K562 (cell line): ENCODE results near the gene ZBTB20. TPM values are rescaled to one million over a fixed set of nuclear protein-coding genes. Genes with fewer than 3 reads are reported as not detected.

Experiments
- ATAC-seq: fragments of 200-7000 bp; cut with Tn5 transposase; 3 replicates; pipeline ENCODE4 v1.9.1; 2020; ENCODE audit warnings: moderate library complexity
- BruUV-seq: library from RNA; stranded (reverse); fragments of 400-500 nt; replicated peaks from 2 replicates; lab custom pipeline; 2021; lab: Mats Ljungman, UMichigan
- CTCF ChIA-PET: fragments of 300-600 bp; formaldehyde crosslinking; extraction: SDS; loops from one replicate; lab custom pipeline; 2021; ENCODE audit warnings: low intra/inter-chr PET ratio; lab: Yijun Ruan, JAX
- POLR2A ChIA-PET: fragments of 300-600, 350-650 bp; sonication (Branson Sonifier 250); formaldehyde crosslinking; extraction: SDS; loops from one replicate; lab custom pipeline; 2021; ENCODE audit warnings: antibody characterized with exemption, inconsistent platforms; lab: Yijun Ruan, JAX
- DNase-seq, 4 experiments: peaks; one replicate each; pipeline versions ENCODE4 v3.0.0 to v3.0.0-alpha.2; 2011 to 2018; ENCODE audit warnings: low spot score in 3 of 4, mixed read lengths in 3 of 4; ENCODE audit errors: extremely low read depth in 1 of 4
- FAIRE-seq: peaks from 2 replicates; lab custom pipeline; 2011; peaks lifted over from hg19 to GRCh38; lab: Jason Lieb, UNC
- H2AFZ ChIP-seq: 2 replicates; pipeline ENCODE4 v1.6.0; 2011; ENCODE audit warnings: low read depth, low read length, control low read depth, inconsistent platforms
- H3K27ac ChIP-seq: fragments of 200-600 bp; 3 replicates; pipeline ENCODE4 v1.8.0; 2011; ENCODE audit warnings: low read depth, mild to moderate bottlenecking, control low read depth, inconsistent platforms, low read length, moderate library complexity, mixed read lengths; ENCODE audit errors: extremely low read depth
- H3K27me3 ChIP-seq, 2 experiments: fragments of 300-600 bp in 1 of 2; 2 replicates in 1 of 2; 3 replicates in 1 of 2; pipeline versions ENCODE4 v1.6.0 to v1.8.0; 2011; ENCODE audit warnings: inconsistent platforms in 2 of 2, low read length in 2 of 2, mild to moderate bottlenecking in 1 of 2, mixed read lengths in 1 of 2, moderate library complexity in 1 of 2; ENCODE audit not compliant: control insufficient read depth in 2 of 2, insufficient read depth in 2 of 2
- H3K36me3 ChIP-seq: fragments of 300-600 bp; 3 replicates; pipeline ENCODE4 v1.8.0; 2011; ENCODE audit warnings: mild to moderate bottlenecking, low read length, inconsistent platforms; ENCODE audit not compliant: control insufficient read depth, insufficient read depth
- H3K4me1 ChIP-seq, 2 experiments: fragments of 200-600 bp in 1 of 2; replicated peaks in 1 of 2; 2 replicates in 1 of 2; 3 replicates in 1 of 2; pipeline versions ENCODE4 v1.5.1 to v1.8.0; 2011; ENCODE audit warnings: inconsistent platforms in 2 of 2, low read length in 2 of 2, mild to moderate bottlenecking in 1 of 2, mixed read lengths in 1 of 2, moderate library complexity in 1 of 2; ENCODE audit not compliant: control insufficient read depth in 2 of 2, insufficient read depth in 2 of 2
- H3K4me2 ChIP-seq: 2 replicates; pipeline ENCODE4 v1.6.1; 2011; ENCODE audit warnings: low read length, control low read depth, inconsistent platforms, mixed read lengths; ENCODE audit not compliant: insufficient read depth
- H3K4me3 ChIP-seq: fragments of 200-600 bp; sonication (generic), shearing (Covaris generic); 2 replicates; pipeline ENCODE4 v1.5.1; 2016; ENCODE audit warnings: control low read depth, inconsistent platforms
- H3K79me2 ChIP-seq: fragments of 200-600 bp; 3 replicates; pipeline ENCODE4 v1.8.0; 2011; ENCODE audit warnings: low read length, inconsistent platforms; ENCODE audit not compliant: control insufficient read depth, insufficient read depth
- H3K9ac ChIP-seq, 2 experiments: 2 replicates each; pipeline versions ENCODE4 v1.6.0 to v1.6.1; 2011; ENCODE audit warnings: low read depth in 2 of 2, low read length in 2 of 2, control low read depth in 1 of 2, inconsistent platforms in 1 of 2, mild to moderate bottlenecking in 1 of 2, mixed read lengths in 1 of 2; ENCODE audit not compliant: insufficient read depth in 1 of 2
- H3K9me1 ChIP-seq: one replicate; pipeline ENCODE4 v1.6.0; 2011; ENCODE audit warnings: inconsistent platforms, mild to moderate bottlenecking, low read length, moderate library complexity; ENCODE audit not compliant: control insufficient read depth, insufficient read depth
- H3K9me3 ChIP-seq: replicated peaks from 2 replicates; pipeline ENCODE4 v1.5.1; 2011; ENCODE audit warnings: low read depth, low read length, inconsistent platforms; ENCODE audit not compliant: control insufficient read depth, insufficient read depth
- H4K20me1 ChIP-seq: replicated peaks from 2 replicates; pipeline ENCODE4 v1.6.1; 2011; ENCODE audit warnings: low read length, inconsistent platforms, mixed read lengths; ENCODE audit not compliant: control insufficient read depth, insufficient read depth
- ASH1L ChIP-seq: fragments of 450-650 bp; IDR thresholded peaks from 2 replicates; pipeline ENCODE4 v1.6.1; 2018; ENCODE audit warnings: borderline replicate concordance, mild to moderate bottlenecking, low read depth; ENCODE audit not compliant: partially characterized antibody
- KAT2B ChIP-seq: IDR thresholded peaks from one replicate; pipeline ENCODE4 v1.6.1; 2012; ENCODE audit warnings: low read depth, mild to moderate bottlenecking, control low read depth, inconsistent platforms, low read length, moderate library complexity
- WGBS: fragments of 100-300 bp; shearing (Covaris generic); methylation state at CpG from one replicate; pipeline ENCODE4 v1.1.6; 2016; ENCODE audit warnings: low coverage, mixed read lengths; ENCODE audit not compliant: insufficient coverage; ENCODE audit errors: missing lambda C conversion rate; 5-methylcytosine and 5-hydroxymethylcytosine counted together
- in situ Hi-C: fragments of 300-500 bp; cut with MboI; formaldehyde crosslinking; loops from 4 replicates; pipeline ENCODE4 v1.15.0; 2018; ENCODE audit warnings: inconsistent platforms, mixed read lengths
- intact Hi-C: fragments of 100-400 bp; cut with micrococcal nuclease; formaldehyde crosslinking; loops from 2 replicates; pipeline ENCODE4 v1.14.2; 2022
- polyA plus RNA-seq, 8 experiments: library from polyadenylated mRNA; depleted of rRNA in 4 of 8; stranded (reverse) in 5 of 8; unstranded in 3 of 8; fragments of >200 nt; fragmentation: Nextera tagmentation in 2 of 8; fragmentation: Illumina TruSeq in 1 of 8; extraction: Ambion mirVana in 2 of 8; extraction: Trizol in 1 of 8; gene quantifications; 2 replicates each; pipeline versions ENCODE4 v1.2.1 to v1.2.3, GENCODE V29; 2011 to 2014; ENCODE audit warnings: inconsistent platforms in 1 of 8, missing spikeins in 1 of 8
- total RNA-seq, 7 experiments: library from RNA; depleted of rRNA in 6 of 7; stranded (reverse); fragments of >200 nt in 6 of 7; fragmentation: Illumina TruSeq in 2 of 7; extraction: Trizol in 2 of 7; gene quantifications; 2 replicates each; pipeline versions ENCODE4 v1.2.1 to v1.2.3, GENCODE V29; 2011 to 2021; ENCODE audit warnings: low replicate concordance in 1 of 7
- TF ChIP-seq, protein P1 (sequence below): fragments of 450-650 bp; formaldehyde crosslinking; IDR thresholded peaks from 2 replicates; pipeline ENCODE4 v1.4.0; 2020; ENCODE audit warnings: mild to moderate bottlenecking, moderate library complexity
- TF ChIP-seq, protein P2 (sequence below): fragments of 450-650 bp; IDR thresholded peaks from 2 replicates; pipeline ENCODE4 v1.6.1; 2018; ENCODE audit warnings: mild to moderate bottlenecking, low read depth; ENCODE audit not compliant: partially characterized antibody
- TF ChIP-seq, protein P3 (sequence below), 3 experiments: IDR thresholded peaks in 2 of 3; conservative IDR thresholded peaks in 1 of 3; 2 replicates each; pipeline ENCODE4 v1.5.1; 2011 to 2012; ENCODE audit warnings: low read length in 3 of 3, mild to moderate bottlenecking in 3 of 3, control low read depth in 2 of 3, improper control_type of control experiment in 1 of 3, inconsistent platforms in 1 of 3, low read depth in 1 of 3, mixed read lengths in 1 of 3, moderate library complexity in 1 of 3; ENCODE audit not compliant: insufficient read depth in 2 of 3
- TF ChIP-seq, protein P4 (sequence below): fragments of 450-650 bp; IDR thresholded peaks from 2 replicates; pipeline ENCODE4 v1.6.1; 2018; ENCODE audit not compliant: partially characterized antibody

ZBTB20 gene
- total and polyA plus RNA-seq, 9 of the 15 experiments (the other 6 are each of a cell fraction or from before 2014, with no cell fraction given), result 0.17 to 1.7 (median 0.45) TPM

DNA sequence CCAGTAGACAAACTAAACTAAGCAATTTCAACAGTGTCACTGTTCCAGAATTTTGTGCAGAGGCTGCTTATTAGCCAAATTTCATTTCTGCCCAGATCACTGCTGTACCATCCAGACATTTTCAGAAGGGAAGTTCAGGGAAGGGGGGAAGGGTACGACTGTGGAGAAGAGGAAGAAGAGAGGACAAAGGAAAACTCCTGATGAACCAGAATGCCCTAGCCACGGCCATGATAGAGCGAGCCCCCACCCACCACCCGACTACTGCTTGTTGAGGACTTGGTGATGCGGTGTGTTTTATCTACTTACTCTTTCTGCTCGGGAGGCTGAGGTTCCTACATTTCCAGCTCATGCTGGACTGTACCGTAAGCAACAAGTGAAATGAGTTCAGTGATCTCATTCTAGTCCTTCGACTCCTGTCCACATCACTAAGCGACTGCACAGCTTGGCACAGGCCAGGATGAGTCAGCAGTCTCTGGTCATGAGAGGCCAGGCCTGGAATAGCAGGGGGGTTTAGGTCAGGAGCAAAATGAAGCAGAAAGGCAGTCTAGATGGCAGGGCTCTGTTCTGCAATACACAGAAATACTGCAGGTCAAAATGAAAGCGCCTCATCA, 522.4 kb downstream of the ZBTB20 start (continued):
- TF ChIP-seq, protein P1, sequence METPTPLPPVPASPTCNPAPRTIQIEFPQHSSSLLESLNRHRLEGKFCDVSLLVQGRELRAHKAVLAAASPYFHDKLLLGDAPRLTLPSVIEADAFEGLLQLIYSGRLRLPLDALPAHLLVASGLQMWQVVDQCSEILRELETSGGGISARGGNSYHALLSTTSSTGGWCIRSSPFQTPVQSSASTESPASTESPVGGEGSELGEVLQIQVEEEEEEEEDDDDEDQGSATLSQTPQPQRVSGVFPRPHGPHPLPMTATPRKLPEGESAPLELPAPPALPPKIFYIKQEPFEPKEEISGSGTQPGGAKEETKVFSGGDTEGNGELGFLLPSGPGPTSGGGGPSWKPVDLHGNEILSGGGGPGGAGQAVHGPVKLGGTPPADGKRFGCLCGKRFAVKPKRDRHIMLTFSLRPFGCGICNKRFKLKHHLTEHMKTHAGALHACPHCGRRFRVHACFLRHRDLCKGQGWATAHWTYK, result no peak
- TF ChIP-seq, protein P2, sequence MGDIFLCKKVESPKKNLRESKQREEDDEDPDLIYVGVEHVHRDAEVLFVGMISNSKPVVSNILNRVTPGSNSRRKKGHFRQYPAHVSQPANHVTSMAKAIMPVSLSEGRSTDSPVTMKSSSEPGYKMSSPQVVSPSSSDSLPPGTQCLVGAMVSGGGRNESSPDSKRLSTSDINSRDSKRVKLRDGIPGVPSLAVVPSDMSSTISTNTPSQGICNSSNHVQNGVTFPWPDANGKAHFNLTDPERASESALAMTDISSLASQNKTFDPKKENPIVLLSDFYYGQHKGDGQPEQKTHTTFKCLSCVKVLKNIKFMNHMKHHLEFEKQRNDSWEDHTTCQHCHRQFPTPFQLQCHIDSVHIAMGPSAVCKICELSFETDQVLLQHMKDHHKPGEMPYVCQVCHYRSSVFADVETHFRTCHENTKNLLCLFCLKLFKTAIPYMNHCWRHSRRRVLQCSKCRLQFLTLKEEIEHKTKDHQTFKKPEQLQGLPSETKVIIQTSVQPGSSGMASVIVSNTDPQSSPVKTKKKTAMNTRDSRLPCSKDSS, result no peak
- TF ChIP-seq KAT2B, result no peak
- no peak for TF ChIP-seq ASH1L
- TF ChIP-seq, all 486 proteins: peak for 14

DNA sequence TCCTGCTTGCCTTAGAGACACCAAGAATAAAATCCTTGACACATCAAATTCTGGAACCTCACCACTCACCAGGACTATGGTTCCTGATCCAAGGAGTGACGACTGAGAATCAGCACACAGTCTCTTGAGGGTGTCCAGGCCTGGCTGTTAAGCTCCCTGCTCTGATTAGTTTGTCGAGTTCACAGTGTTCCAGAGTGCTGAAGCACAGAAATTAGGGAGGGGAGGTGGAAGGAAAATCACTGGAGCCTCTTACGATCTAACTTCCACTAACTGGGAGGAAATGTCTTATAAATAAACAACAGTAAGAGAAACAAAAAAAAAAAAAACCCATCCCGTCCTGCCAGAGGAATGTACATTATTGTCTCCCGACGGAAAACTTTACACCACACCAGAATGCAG, 523.0 kb downstream of the ZBTB20 start:
- intact Hi-C loops, result no loop called here
- ATAC-seq, result no peak
- CTCF ChIA-PET, result no interaction called here
- H3K79me2 ChIP-seq, result no peaks in the 10 kb centered on the region
- no peak overlapping the region for H3K4me3 ChIP-seq
- H3K36me3 ChIP-seq, result no peaks in the 10 kb centered on the region
- TF ChIP-seq, protein P3, sequence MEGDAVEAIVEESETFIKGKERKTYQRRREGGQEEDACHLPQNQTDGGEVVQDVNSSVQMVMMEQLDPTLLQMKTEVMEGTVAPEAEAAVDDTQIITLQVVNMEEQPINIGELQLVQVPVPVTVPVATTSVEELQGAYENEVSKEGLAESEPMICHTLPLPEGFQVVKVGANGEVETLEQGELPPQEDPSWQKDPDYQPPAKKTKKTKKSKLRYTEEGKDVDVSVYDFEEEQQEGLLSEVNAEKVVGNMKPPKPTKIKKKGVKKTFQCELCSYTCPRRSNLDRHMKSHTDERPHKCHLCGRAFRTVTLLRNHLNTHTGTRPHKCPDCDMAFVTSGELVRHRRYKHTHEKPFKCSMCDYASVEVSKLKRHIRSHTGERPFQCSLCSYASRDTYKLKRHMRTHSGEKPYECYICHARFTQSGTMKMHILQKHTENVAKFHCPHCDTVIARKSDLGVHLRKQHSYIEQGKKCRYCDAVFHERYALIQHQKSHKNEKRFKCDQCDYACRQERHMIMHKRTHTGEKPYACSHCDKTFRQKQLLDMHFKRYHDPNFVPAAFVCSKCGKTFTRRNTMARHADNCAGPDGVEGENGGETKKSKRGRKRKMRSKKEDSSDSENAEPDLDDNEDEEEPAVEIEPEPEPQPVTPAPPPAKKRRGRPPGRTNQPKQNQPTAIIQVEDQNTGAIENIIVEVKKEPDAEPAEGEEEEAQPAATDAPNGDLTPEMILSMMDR (IDR thresholded peaks at IDR 0.05 in 2 of 3, conservative IDR thresholded peaks at IDR 0.05 in 1 of 3; ENCODE audit: insufficient read depth in 2 of 3, low read depth in 1 of 3, low read length in 3 of 3), result no peak
- TF ChIP-seq, protein P4, sequence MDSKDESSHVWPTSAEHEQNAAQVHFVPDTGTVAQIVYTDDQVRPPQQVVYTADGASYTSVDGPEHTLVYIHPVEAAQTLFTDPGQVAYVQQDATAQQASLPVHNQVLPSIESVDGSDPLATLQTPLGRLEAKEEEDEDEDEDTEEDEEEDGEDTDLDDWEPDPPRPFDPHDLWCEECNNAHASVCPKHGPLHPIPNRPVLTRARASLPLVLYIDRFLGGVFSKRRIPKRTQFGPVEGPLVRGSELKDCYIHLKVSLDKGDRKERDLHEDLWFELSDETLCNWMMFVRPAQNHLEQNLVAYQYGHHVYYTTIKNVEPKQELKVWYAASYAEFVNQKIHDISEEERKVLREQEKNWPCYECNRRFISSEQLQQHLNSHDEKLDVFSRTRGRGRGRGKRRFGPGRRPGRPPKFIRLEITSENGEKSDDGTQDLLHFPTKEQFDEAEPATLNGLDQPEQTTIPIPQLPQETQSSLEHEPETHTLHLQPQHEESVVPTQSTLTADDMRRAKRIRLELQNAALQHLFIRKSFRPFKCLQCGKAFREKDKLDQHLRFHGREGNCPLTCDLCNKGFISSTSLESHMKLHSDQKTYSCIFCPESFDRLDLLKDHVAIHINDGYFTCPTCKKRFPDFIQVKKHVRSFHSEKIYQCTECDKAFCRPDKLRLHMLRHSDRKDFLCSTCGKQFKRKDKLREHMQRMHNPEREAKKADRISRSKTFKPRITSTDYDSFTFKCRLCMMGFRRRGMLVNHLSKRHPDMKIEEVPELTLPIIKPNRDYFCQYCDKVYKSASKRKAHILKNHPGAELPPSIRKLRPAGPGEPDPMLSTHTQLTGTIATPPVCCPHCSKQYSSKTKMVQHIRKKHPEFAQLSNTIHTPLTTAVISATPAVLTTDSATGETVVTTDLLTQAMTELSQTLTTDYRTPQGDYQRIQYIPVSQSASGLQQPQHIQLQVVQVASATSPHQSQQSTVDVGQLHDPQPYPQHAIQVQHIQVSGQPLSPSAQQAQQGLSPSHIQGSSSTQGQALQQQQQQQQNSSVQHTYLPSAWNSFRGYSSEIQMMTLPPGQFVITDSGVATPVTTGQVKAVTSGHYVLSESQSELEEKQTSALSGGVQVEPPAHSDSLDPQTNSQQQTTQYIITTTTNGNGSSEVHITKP, result no peak
- TF ChIP-seq, all 486 proteins: peak for 0
- H2AFZ ChIP-seq, result no peak overlapping the region
- WGBS, result 5% methylated on average over 4 of the region's 6 CpGs
- no peak for DNase-seq
- H3K4me1 ChIP-seq, result no peaks in the 10 kb centered on the region
- H4K20me1 ChIP-seq, result no peaks in the 10 kb centered on the region
- POLR2A ChIA-PET, result no interaction called here
- FAIRE-seq, result no peak
- no peaks in the 10 kb centered on the region for H3K27me3 ChIP-seq
- H3K9me1 ChIP-seq, result no peaks in the 10 kb centered on the region
- in situ Hi-C loops, result no loop called here
- no peak overlapping the region for H3K4me2 ChIP-seq
- BruUV-seq, result no TSS peak
- H3K27ac ChIP-seq, result no peak overlapping the region
- H3K9ac ChIP-seq, result no peak overlapping the region
- no peaks in the 10 kb centered on the region for H3K9me3 ChIP-seq
